Effector CD4-positive, alpha-beta T cell (primary cell): ENCODE data around the gene SAMM50.

ENCODE experiments used
- DNase-seq: peaks from one replicate; pipeline ENCODE4 v3.0.0-alpha.2; 2020

The SAMM50 gene

GRCh38 chr22:44032126-44032730, 77.0 kb downstream of the SAMM50 start:
- no peak for DNase-seq

GRCh38 chr22:44033287-44033686, 78.0 kb downstream of the SAMM50 start:
- no peak for DNase-seq

DNA sequence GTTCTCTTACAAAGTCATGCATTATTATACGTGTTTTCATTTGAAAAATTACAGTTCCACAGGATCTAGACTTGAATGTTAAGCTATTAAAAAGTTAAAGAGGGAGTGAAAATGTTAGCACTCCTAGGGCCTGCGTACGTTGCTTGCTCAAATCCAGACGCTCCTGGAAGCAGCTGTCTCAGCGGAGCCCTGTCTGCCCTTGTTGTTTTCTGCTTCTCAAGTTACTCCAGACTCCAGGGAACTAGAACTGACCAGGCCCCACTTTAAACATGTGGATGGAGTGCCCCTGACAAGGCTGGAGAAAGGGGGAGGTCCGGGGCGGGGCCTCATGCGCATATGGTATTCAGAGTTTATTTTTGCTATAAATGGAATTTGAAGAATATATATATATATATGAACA, 78.5 kb downstream of the SAMM50 start:
- DNase-seq, result no peak

DNA sequence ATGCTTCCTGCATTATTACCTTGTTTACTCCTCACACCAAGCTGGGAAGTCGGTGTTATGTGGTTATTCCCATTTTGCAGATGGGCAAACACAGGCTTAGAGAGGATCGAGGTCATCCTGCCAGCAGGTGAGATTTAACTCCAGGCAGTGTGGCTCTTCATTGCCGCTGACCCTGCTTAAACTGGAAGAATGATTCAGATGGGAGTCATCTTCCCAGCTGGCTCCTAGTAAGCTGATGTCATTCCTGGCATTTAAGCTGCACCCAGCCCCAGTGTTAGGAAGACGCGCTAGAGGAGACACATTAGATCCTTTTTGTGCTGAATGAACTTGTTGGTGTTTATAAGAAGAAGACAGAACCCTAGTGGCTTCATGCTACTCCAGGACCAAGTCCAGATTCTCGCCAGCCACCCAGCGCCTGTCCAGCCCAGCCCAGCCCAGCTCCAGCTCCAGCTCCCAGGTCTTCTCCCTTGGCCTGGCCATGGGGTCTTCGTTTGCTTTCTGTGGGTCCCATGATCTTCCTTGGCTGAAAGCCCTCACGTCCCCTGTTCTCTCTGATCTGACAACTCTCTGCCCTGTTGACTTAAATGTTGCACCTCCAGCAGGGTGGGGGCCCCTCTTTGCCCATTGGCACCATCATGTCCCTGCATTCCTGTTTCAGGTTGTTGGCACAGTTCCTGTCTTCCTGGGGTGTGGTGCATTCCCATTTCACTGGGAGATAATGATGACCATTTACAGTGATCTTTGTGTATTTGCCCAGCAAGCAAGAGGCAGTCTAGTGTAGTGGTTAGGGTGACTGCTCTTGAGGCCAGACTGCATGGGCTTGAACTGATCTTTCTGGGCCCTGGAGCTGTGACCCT, 82.5 kb downstream of the SAMM50 start:
- DNase-seq, result no peak

DNA sequence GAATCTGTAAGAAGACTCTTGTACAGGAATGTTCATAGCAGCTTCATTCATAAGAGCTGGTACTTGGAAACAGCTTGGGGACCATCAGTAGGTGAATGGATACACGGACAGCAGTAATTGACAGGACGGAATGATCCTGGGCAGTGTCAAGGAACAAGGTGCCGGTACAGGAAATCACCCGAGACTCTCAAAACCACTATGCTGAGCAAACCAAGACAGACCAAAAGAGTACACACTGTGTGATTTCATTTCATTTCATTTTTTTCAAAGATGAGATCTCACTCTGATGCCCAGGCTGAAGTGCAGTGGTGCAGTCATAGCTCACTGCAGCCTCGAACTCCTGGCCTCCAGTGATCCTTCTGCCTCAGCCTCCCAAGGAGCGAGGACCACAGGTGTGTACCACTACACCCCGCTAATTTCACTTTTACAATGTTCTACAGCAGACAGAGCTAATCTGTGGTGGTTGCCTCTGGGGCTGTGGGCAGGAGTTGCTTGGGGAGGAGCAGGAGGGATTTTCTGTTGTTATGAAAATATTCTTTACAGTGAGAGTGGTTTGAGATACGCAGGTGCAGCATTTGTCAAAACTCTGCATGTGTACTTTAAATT, 84.4 kb downstream of the SAMM50 start:
- DNase-seq, result no peak

DNA sequence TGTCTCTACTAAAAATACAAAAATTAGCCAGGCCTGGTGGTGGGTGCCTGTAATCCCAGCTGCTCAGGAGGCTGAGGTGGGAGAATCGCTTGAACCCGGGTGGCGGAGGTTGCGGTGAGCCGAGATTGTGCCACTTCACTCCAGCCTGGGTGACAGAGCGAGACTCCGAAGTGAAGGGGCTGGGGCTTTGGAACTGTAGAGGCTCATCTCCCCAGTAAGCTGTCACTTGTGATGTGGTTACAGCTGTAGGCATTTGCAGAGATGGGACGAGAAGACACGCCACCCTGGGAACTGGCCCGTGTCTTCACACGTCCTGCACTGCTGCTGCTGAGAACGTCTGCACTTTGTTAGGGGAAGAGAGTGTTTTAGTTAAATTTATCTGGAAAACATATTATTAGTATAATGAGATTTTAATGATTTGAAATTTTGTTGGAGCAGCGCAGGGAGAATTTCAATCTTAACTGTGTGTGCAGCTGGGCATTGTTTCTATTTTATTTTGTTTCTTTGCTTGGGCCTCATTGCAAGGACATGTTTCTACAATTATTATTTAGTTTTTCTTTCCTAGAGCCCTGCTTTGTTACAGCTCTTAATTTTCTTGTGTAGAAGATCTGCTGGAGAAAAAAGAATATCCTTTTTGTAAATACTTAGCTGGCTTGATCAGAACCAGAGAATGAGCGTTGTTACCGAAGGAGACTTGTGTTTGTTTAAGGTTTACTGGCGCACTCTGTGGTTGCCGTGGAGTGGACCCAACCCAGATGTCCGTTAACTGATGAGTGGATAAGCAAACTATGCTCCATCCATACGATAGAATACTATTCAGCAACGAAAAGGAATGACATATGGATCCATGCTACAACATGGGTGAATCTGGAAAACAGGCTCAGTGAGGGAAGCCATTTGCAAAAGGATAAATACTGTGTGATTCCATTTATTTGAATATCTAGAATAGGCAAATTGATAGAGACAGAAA, 87.3 kb downstream of the SAMM50 start:
- DNase-seq, result no peak

- no peak for DNase-seq
Observed at GRCh38 chr22:44045145-44045544, 89.9 kb downstream of the SAMM50 start.
